A673 (cell line): ENCODE results near the gene WNT2B.

Experiments
- EZH2 ChIP-seq: fragments of 200-600 bp; sonication (generic); IDR thresholded peaks from 2 replicates; pipeline ENCODE4 v1.6.1; 2017; ENCODE audit warnings: borderline replicate concordance, low read depth, mild to moderate bottlenecking, mixed read lengths, antibody characterized with exemption, low read length; ENCODE audit not compliant: poor library complexity, severe bottlenecking
- TF ChIP-seq, protein P1 (sequence below): fragments of 300-800, 200-600 bp; sonication (generic); conservative IDR thresholded peaks from 2 replicates; pipeline ENCODE4 v1.5.1; 2017; ENCODE audit warnings: low read depth, mild to moderate bottlenecking, antibody characterized with exemption, low read length, moderate library complexity, mixed read lengths

DNA sequence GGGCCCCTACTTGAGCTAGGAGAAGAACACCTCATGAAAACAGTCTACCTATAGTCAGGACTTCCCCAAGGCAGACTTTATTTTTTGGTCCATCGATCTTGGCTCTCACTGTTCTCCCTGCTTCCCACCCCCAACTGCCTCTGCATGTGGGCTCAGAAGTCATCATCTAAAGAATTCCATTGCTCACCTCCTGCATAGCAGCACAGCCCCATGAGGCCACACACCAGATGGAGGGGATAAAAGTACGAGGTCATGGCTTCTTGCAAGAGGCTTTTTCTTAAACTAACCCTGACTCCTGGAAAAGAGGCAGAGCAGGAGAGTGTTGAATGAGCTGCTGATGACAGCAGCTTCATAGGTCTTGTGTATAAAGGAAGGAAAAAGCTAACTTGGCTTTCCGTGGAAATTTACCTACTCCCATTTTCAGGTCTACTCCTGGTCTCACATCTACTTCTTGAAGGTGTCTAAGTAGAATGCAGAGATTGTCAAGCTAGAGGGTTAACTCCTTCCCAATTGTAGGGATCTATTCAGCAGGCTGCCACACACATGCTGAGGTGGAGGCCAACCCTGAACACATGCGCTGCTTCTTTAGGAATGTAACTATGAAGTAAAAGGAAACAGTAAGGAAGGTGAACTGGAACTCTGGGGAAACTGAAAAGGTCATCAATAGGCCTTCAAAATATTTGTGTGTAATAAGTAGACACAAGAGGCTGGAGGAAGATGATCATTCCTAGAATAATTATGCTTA is 18.7 kb downstream of the WNT2B start:
- TF ChIP-seq, protein P1, sequence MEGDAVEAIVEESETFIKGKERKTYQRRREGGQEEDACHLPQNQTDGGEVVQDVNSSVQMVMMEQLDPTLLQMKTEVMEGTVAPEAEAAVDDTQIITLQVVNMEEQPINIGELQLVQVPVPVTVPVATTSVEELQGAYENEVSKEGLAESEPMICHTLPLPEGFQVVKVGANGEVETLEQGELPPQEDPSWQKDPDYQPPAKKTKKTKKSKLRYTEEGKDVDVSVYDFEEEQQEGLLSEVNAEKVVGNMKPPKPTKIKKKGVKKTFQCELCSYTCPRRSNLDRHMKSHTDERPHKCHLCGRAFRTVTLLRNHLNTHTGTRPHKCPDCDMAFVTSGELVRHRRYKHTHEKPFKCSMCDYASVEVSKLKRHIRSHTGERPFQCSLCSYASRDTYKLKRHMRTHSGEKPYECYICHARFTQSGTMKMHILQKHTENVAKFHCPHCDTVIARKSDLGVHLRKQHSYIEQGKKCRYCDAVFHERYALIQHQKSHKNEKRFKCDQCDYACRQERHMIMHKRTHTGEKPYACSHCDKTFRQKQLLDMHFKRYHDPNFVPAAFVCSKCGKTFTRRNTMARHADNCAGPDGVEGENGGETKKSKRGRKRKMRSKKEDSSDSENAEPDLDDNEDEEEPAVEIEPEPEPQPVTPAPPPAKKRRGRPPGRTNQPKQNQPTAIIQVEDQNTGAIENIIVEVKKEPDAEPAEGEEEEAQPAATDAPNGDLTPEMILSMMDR, result no peak
- TF ChIP-seq EZH2, result no peak
